ENCODE measurements around the gene ZNF660. TPM values are rescaled to one million over a fixed set of nuclear protein-coding genes. Genes with fewer than 3 reads are reported as not detected.

Gene ZNF660
- total and polyA plus RNA-seq, 10 of the 15 experiments (the other 5 are each of a cell fraction or from before 2014, with no cell fraction given): 0.62 to 2.6 (median 1.7) TPM

- TF ChIP-seq PML (IDR thresholded peaks at IDR 0.05; ENCODE audit: low read length) (0 out of 2 replicates have a peak, but pooled peaks have one; percentile 61), DPF2 (IDR thresholded peaks at IDR 0.05) (no peak), POLR2A (IDR thresholded peaks at IDR 0.05; ENCODE audit: low read depth, low read length) (peak; percentile 70), EP300 (IDR thresholded peaks at IDR 0.05; ENCODE audit: borderline replicate concordance in 1 of 2, control insufficient read depth in 1 of 2, low read depth in 2 of 2, low read length in 2 of 2) (0 out of 4 replicates have a peak, but pooled peaks of 1 of the 2 experiments have one; percentile 12), CREB1 (IDR thresholded peaks at IDR 0.05; ENCODE audit: low read depth) (peak; percentile 77), POU2F2 (IDR thresholded peaks at IDR 0.05; ENCODE audit: borderline replicate concordance, low read depth, low read length) (no peak), CUX1 (IDR thresholded peaks at IDR 0.05; ENCODE audit: insufficient replicate concordance, low read depth, low read length) (no peak), ZZZ3 (IDR thresholded peaks at IDR 0.05; ENCODE audit: control insufficient read depth, insufficient read length, low read depth) (no peak), E4F1 (IDR thresholded peaks at IDR 0.05; ENCODE audit: borderline replicate concordance, partially characterized antibody) (no peak), ESRRA (IDR thresholded peaks at IDR 0.05; ENCODE audit: low read length) (no peak), PKNOX1 (IDR thresholded peaks at IDR 0.05) (peak; percentile 23; the same call in 1 of the 2 replicates), NR2F1 (conservative IDR thresholded peaks at IDR 0.05) (no peak), SMAD5 (IDR thresholded peaks at IDR 0.05; ENCODE audit: low read depth) (peak; percentile 41; the same call in 1 of the 2 replicates), STAT1 (conservative IDR thresholded peaks at IDR 0.05) (no peak), BCL3 (IDR thresholded peaks at IDR 0.05; ENCODE audit: borderline replicate concordance, insufficient read depth, low read depth, low read length, poor library complexity, severe bottlenecking) (no peak), ASH2L (IDR thresholded peaks at IDR 0.05; ENCODE audit: borderline replicate concordance, low read depth) (no peak), SIX5 (IDR thresholded peaks at IDR 0.05; ENCODE audit: low read depth, low read length, severe bottlenecking) (no peak)
Measured at GRCh38 chr3:44584646-44585501, at the start of gene ZNF660 (continued).
